C1 segment of cervical spinal cord (tissue), 14 donors: ENCODE results near the gene CCNK.

ENCODE experiments used
- DNase-seq, 14 donors: peaks; one replicate each; lab custom pipeline; 2025; lab: John Stamatoyannopoulos, UW

The CCNK gene

GRCh38 chr14:99480917-99481744 is at the start of gene CCNK:
Gene CCNK, plus strand, starts transcription at chr14:99481409. Its CDS starts 11,269 bp downstream, at chr14:99492678.
- peak; percentile 97 to 100 (median 100) for DNase-seq

DNA sequence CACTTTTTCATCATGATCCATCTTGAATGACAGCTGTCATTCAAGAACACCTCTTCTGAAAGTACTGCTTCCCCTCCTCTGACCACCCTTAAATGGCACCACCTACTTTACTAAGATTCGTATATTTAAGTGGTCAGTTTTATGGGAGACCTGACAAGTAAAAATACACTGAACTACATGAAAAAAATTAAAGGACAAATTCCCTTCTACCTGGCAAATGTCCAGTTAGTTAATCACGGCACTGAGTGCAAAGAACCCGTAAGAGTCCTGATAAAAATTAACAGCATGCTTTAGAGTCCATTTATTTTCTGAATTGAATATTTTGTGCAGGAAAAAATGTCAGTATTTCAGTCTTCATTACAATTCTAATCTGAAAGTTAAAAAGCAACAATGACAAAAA is 49.2 kb upstream of the CCNK start:
- no peak for DNase-seq

GRCh38 chr14:99432485-99432884 is 48.7 kb upstream of the CCNK start:
- DNase-seq = no peak

DNA sequence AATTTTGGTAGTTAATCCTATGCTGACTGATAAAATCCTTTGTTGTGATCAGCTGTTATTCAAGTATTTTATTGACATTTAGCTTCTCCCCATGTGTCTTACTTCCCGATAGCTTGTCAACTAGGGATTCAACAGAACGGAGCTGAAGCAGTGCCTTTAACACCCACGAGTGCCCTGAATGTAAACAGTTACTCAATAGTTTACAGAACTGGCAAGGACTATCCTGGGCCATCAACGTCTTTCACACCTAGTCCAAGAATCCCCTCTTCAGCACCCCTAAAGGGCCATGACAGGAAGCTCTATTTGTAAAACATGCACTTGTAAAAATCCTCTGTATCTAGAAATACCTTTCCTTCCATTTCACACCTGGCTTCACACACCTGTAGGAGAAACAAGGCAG is 45.9 kb upstream of the CCNK start:
- no peak for DNase-seq

GRCh38 chr14:99436247-99437180 is 44.7 kb upstream of the CCNK start:
- no peak for DNase-seq

DNA sequence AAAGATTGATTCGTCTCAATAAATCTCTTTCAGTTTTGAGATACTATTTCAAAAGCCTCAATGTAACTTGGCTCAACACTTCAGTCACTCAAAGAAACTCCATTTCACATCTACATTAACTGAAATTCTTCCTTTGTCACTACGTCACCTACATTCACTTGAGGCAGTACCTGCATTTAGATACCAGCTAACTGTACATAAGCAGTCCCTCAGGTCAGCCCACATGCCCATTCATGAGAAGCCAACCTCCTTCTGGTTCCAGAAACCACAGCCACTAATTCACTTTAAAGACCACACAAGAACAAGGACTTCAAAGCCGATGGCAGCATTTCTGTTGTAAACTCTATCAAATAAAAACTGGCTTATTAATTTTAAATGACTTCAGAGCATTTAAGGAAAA is 43.5 kb upstream of the CCNK start:
- no peak for DNase-seq

DNA sequence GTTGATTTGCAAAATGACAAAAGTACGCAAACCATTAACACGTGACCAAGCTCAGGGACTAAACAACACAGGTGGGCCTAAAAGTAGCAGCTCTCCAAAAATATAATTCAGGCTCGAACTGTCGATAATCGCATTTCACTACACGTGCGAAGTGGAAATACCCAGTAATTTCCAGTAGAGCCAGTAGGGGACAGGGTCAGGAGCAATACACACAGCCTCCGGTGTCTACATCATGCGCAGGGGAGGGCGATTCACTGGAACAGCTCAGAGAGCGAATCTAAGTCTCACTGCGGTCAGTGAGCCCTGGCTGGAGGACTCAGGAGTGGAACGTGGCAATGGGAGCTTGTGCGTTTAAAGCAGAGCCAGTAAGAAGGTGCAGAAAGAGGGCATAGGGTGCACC is 40.9 kb upstream of the CCNK start:
- no peak for DNase-seq

- DNase-seq = no peak
Measured at GRCh38 chr14:99441157-99441870, 39.9 kb upstream of the CCNK start.

- DNase-seq = no peak
Measured at GRCh38 chr14:99441918-99442317, 39.3 kb upstream of the CCNK start.

DNA sequence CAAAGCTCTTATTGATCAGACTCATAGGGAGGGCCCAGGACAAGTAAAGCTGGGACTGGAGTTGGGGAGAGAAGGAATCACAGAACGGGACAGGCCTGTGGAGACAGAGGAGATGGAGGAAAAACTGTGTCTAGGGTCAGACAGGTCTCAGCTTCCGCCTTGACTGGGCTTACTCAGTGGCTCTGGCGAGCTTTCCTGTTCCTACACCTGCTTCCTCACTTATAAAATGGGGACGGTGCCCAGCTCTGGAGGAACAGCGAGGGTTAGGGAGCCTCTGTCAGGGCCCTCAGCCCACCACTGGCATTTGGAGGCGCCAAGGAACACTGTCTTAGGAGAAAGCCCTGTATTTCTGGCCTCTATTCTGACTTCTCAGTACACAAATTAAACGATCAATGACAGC is 35.3 kb upstream of the CCNK start:
- DNase-seq = no peak

- DNase-seq = no peak
Measured at GRCh38 chr14:99447739-99448138, 33.5 kb upstream of the CCNK start.

DNA sequence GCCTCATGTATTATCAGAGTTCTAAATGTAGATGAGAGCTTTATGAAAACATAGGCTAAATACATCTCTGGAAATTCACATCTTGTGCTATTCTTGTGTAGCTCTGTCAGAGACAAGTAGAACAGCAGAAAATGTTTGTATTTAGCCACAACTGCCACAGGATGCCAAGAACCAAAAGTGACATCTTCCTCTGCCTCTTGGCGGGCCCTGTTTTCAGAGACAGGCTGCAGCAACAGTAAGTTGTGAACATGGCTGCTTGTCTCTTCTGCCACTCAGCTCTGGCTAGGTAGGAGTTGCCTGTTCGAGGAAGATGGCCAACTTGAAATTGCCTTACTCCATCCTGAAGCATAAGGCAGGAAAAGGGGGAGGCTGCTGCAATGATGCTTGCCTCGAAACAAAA is 30.9 kb upstream of the CCNK start:
- DNase-seq = no peak

DNA sequence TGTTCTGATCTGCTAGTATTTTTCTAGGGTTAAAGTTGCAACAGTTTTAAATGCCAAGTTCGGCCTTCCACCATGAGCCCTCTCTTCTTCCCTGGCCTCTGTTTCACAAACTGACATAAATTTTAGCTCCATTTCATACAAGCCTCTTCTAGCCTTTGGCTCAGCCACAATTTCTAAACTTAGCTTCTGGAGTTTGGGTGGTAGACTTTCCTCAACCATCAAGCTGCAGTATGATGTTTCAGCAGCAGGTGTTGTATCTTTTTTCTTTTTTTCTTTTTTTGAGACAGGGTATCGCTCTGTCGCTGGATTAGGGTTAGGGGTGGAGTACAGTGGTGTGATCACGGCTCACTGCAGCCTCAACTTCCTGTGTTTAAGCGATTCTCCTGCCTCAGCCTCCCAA is 30.0 kb upstream of the CCNK start:
- no peak for DNase-seq

- DNase-seq = no peak
Measured at GRCh38 chr14:99452968-99453367, 28.2 kb upstream of the CCNK start.

GRCh38 chr14:99454246-99454645 is 27.0 kb upstream of the CCNK start:
- DNase-seq = no peak

DNA sequence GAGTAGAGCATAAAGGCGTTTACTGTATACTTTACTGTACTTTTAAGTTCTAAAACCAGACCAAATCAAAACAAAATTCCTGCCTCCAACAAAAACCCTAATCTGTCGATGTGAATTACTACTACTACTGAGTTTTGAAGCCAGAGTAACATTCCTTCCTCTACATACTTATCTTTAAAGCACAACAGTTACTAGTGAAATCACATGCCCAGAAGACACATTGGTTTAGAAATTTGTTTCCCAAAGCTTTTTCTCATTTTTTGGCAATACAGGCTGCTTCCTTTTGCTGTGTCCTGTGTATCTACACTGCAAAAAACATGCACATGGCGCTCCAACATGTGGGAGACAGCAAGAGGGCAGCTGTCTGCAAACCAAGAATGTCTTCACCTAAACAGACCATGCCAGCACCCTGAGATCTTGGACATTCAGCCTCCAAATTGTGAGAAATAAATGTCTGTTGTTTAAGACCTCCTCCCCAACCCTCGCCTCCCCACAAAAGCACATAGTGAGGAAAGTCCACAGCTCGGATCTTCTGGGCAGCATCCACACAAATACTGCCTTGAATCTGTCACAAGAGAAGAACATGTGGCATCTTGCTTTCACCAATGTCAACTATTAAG is 21.6 kb upstream of the CCNK start:
- DNase-seq = no peak

DNA sequence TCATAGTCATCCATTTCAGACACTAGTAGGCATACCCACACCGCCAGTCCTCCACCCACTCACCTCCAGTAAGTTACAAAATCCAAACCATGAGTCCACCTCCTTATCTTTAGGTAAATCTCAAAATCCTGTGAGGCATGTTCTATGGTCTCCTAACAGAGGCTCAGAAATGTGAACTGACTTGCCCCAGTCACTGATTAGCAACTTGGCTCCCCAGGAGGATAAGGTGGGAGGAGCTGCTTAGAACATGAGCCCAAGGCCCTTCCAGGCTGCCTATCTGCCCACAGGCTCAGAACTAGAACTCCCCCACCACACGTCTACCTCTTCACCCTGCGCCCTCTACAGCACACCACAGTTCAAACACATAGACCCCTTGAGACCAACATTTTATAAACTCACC is 20.4 kb upstream of the CCNK start:
- DNase-seq = no peak

- no peak for DNase-seq
Measured at GRCh38 chr14:99461411-99462085, 19.7 kb upstream of the CCNK start.

DNA sequence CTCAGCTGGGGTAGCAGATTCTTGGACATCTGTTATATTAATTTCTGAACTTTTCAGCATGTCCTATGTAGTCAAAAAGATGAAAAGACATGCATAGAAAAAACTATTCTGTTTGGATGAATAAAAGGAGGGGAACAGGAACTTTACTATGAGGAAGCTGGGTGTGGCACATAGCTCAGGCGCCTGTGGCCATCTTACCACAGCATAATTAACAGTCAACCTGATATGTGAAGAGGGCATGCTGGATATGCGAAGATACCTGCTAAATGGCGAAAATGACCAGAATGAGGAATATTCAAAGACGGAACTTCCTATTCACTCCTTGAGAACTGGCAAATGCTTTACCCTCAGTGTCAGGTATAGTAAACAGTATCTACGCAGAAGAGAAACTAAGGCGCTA is 19.0 kb upstream of the CCNK start:
- no peak for DNase-seq

- no peak for DNase-seq
Measured at GRCh38 chr14:99463974-99464373, 17.2 kb upstream of the CCNK start.

DNA sequence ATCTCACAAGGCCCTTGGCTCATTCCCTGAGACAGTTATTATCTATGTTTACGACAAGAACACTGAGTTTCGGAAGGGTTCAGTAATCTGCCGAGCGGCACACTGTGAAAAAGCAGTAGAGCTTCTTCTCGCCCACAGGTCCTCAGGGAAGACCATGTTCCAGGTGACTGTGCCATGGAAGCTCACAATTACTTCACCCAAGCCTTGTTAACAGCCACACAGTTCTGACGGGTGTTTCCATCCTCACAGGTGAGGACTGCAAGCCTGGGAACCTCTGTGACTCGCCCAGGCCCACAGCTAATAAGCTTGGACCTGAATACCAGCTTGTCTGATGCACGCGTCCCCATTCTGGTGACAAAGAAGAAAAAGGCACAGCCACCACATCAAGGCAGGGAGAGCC is 15.9 kb upstream of the CCNK start:
- DNase-seq = no peak
